Stimulated activated CD4-positive, alpha-beta T cell treated with anti-CD3 and anti-CD28 coated beads, Interleukin-15, amount 100 ng/mL, for 24 hours (primary cell): Measurements from ENCODE around the gene SLFNL1.
A peak's percentile ranks its signal among the peaks of the same experiment; 100 is the strongest.

Experiments used
- DNase-seq: peaks from one replicate; pipeline ENCODE4 v3.0.0-alpha.2; 2020

SLFNL1 gene

DNA sequence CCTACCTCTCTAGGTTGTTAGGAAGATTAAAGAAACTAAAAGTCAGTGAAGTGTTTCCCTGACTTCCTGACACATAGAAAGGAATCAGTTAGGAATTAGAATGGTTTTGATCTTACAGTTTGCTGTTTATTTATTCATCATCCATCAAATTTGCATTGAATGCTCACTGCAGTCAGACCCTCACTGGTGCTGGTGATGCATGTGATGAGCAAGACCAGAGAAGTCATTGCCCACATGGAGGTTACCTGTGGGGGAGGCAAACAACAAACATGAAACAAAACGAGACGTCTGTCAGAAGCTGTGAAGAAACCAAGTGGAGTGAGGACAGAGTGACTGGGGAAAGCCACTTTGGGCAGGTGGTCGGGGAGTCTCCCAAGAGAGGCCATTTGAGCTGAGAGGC, 35.6 kb downstream of the SLFNL1 start:
- DNase-seq = no peak

DNA sequence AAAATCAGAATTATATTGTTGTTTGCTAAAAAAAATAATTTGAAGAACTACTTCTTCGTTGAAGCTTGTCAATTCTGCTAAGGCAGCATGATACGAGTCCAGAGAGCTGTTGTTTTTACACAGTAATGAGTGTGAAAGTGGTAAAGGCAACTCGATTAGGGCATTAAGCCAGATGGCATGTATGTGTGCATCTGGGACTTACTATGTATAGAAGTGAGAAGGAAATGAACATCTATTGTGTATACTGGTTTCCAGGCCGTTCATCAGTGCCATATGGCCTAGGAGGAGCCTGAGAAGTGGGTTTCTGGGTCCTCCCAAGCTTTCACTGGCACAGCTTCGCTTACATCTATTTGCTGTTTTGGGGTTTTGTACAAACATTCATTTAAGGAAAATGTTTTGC, 36.4 kb downstream of the SLFNL1 start:
- DNase-seq = no peak

DNA sequence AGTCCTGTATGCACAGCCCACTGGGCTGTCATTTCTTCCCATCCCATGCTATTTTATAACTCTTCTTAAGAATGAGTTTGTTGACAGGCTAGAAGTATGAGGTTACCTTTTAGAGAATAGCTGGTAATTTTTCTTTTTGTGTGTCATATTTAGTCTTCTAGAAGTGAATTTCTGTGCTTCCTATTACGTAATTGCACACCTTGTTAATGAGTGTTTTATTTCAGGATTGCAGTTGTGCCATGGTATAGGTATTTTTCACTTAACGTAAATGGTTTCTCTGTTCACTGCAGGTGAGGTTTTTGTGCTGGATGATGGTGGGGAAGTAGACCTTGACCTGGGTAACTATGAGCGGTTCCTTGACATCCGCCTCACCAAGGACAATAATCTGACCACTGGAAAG, 37.0 kb downstream of the SLFNL1 start:
- DNase-seq = no peak

DNA sequence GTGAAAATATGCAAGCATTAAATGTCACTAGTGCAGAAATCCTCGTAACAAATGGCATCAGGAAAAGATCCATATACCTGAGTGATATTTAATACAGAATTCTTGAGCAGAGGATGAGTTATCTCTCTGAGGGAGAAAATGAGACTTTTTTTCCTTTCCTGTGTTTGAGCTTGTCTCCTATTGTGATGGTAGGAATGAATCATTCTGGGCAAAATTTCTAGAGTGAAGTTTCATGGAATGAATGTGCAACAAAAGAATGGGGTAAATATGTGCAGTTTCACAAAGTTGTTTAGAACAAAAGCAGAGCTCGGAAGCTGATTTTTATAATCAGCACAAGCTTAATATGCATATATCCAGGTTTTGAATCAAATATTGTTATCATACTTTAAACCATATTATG, 37.5 kb downstream of the SLFNL1 start:
- no peak for DNase-seq

DNA sequence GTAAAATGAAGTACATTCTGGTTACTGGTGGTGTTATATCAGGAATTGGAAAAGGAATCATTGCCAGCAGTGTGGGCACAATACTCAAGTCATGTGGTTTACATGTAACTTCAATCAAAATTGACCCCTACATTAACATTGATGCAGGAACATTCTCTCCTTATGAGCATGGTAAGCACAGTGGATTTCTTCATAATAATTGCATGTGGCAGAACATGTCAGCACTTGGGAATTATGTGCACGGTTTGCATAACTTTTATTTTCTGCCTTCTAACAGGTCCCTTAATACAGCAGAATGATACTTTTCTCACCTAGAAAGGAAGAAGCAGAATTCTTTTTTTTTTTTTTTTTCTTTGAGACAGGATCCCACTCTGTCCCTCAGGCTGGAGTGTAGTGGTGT, 38.2 kb downstream of the SLFNL1 start:
- no peak for DNase-seq

DNA sequence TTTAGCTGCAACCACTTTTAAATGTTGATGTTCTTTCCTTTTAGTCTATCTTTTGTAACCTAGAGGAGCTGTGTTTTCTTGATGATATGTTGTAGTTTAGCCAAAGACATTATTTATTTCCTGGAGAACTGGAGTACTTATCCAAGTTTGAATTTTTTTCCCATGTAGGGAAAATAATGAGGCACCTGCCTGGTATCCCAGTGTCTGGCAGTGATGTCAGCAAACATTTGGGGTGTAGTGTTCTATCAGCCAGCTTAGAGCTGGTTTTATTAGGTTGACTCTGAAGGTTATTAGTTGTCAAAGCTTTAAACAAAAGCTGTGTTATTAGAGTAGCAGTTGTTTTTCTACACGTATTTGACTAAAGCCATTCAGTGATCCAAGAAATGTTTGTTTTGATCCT, 38.8 kb downstream of the SLFNL1 start:
- no peak for DNase-seq

DNA sequence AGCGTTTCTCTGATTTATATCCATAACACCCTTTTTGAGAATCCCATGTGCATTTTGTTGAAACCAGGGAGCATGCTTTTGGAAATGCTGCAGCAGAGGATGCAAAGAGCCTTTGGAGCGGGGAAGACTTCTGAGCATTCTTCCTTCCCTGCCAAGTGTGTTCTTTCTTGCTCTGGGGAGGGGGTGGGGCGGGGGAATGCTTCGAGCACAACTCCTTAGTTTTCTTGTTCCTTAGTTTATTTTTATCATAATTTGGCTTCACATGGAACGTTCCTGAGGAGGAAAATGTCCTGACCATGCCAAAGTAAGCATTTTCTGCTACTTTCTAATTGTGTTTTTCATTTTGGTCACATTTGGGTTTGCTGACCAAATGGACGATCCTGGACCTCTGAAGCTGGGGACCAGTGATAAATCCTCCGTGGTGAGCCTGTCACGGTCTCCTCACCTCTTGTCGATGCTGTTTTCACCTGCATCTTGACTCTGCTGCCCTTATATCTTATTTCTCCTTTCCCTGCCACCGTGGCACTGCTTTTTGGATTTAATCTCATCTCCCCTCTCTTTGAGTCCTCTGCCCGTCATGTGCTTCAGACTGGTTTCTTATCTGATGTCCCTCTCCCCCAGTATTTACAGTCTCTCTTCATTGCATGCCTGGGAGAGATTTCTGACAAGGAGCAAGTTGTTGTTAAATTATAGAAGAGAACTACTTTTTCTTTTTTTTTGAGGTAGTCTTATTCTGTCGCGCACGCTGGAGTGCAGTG, 39.7 kb downstream of the SLFNL1 start:
- no peak for DNase-seq

DNA sequence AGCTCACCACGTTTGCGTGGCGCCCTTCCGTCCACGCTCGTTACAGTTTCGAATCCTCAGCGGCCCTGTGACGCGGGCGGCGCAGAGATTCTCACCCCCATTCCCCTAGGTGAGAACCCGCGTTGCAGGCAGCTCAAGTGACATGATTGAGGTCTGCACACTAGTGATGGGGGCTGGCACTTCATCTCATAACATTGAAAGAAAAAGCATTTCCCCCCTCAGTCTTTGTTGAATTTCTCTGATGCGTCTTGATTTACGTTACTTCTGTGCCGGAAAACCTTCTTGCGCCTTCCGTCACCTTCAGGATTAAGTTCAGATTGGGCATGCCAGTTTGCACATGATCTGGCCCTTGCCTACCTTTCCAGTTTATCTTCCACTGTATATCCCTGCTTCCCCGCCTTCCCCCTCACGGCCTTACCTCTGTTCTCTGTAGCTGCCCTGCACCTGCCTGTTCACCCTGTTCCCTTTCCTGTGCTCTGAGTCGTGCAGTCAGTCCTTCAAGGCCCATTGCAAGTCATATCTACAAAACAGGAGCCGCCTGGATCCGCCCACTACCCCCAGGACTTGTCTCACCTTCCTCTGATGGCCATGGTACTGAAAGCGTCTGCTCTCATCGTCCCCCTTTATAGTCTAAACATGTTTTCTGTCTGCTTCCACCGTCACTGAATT, 40.9 kb downstream of the SLFNL1 start:
- peak; percentile 70 for DNase-seq

DNA sequence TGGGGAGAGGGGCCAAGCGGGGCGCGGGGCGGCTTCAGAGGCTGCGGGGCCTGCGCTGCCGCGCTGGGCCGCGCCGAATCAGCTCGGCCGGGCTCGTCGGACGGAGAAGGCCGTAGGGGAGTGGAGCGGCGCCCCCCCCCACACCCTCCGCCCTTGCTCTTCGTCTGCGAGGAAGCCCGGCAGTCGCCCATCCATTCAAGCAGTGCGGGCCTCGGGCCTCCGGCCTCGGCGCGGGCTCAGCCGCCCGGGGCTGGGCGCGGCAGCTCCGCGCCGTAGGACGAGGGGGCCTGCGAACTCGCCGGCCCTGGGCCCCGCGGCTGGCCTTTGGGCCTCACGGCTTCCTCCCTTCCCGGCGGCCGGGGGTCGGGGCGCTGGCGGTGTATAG, 41.5 kb downstream of the SLFNL1 start:
- DNase-seq = no peak

DNA sequence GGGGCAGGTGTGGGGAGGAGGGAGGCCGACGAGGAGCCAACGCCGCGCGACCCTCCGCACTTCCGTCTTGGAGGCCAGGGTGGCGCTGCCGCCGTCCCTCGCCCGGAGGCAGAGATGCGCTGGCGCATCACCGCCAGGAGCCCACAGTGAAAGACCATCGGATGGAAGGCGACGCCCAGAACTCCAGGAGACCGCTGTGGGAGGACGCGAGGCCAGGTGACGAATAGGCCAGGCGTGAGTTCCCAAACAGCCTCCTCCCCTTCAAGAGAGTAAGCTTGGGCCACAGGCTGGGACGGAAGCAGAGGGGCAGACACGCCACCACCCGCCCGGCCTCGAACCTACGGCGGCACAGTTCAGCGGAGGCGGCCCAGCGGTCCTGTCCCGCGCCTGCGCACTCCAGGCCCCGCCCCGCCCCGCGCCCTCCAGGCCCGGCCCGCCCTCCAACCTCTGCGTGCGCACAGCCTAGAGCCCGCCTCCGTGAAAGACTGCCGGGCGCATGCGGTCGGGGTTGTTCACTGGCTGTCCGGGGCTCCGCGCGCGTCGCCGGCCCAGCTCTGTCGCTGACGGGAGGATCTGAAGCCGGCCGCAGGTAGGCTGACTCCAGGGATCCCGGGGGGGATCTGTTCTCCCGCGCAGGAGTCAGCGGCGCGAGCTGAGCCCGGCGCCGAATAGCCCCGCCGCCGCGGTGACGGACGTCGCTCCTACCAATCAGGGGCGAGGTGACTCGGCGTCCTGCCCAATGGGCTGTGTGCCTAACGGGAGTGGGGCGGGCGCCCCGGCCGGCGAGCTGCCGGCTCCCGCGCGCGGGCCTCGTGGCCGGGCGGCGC, 42.1 kb downstream of the SLFNL1 start, which contains the start of gene CTPS1:
Gene CTPS1, plus strand, starts transcription at position 456 of the 827 bp plus-strand sequence. CDS start 3,595 bp downstream, outside the sequence.
- peak; percentile 97 for DNase-seq

DNA sequence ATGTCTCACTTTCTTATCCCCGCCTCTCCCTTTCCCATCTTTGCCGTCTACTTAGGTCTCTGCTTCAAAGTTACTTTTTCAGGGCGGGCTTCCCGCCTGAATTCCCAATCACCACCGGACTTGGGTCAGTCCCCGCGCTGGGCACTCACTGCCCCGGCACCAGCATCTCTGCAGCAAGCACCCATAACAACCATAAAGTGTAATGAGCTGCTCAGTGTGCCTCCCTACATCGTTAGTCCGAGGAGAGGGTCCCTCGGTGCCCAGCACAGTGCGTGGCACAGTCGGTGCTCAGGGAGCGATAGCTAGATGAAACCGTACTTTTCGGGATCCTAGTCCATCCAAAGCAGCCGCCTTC, 42.7 kb downstream of the SLFNL1 start:
- DNase-seq = no peak

DNA sequence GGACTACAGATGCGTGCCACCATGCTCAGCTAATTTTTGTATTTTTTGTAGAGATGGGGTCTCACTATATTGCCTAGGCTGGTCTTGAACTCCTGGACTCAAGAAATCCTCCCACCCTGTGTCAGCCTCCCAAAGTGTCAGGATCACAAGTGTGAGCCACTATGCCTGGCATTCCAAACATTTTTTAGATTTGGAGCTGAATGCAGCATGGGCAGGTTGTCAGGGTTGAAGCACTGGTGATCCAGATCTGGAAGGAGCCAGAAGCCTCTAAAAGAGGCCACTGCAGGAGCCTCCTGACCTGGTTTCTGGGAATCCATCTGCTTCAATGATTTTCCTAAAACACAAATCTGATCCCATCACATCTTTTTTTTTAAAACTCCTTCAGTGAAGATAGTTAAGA, 43.8 kb downstream of the SLFNL1 start:
- DNase-seq = no peak

DNA sequence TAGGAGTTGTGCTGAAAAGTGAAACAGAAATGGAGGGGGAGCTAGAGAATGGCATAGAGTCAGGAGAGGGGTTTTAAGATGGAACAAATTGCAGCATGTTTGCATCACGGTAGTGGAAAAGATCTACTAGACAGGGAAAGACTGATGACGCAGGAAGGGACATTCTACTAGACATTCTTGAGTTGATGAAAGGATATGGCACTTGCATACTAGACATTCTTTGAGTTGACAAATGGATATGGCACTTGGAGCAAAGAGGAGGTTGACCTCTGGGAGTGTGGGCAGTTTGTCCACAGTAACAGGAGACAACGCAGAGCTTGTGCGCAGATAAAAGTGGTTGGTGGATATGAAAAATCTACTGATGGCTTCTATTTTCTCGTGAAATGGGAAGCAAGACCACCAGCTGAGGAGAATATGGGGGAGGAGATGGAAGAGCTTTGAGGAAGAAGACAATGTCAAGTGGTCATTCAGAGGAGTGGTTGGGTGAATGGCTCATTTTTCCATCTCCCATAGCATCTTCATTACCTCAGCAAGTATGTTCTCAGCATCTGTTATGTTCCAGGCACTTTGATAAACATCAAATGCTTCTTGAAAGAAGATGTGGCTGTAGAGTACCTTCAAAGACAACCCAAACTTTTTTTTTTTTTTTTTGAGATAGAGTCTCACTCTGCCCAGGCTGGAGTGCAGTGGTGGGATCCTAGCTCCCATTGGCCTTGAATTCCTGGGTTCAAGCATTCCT, 44.4 kb downstream of the SLFNL1 start:
- DNase-seq = no peak

DNA sequence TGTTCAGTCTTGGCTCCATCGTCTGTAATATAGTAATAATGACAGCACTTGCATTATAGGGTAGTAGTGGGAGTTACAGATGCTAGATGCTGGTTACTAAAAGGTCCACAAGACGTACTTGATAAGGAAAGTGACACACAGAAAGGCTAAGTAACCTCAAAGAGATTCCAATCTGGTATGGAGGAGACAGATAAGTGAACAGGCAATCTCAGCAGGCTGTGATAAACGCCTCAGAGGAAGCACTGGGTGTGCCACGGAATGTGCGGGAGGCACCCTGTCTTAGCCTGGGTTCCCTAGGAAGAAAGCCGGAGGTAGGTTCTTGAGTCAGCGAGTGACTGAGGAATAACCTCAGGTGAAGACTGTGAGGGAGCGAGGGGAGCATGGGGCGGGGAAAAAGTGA, 46.6 kb downstream of the SLFNL1 start:
- DNase-seq = no peak

DNA sequence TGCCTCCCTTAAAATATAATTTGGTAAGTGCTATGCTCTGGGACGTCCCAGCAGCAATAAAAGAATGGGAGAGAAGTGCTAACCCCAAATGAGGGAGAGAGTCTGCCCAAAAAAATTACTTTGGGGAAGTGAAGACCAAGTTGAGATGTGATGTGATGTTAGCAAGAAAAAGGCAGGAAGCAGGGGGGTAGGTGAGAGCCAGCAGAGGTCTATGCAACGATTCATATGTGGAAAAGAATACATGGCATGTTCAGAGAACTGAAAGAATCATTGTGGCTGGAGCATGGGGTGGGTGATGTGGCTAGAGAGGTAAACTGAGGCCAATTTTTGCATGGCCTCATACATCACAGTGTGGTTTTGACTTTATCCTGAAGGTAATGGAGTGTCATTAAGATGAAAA, 47.6 kb downstream of the SLFNL1 start:
- no peak for DNase-seq

DNA sequence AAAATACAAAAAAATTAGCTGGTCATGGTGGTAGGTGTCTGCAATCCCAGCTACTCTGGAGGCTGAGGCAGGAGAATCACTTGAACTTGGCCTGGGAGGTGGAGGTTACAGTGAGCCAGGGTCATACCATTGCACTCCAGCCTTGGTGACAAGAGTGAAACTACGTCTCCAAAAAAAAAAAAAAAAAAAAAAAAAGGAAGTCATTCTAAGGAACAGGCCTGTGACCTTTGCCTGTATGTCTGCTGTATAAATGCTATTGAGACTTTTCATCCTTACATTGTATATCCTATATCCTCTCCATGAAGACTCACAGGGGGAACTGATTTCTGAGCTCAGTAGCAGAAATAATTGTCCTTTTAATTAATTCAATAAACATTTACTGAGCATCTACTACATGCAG, 49.6 kb downstream of the SLFNL1 start:
- no peak for DNase-seq

DNA sequence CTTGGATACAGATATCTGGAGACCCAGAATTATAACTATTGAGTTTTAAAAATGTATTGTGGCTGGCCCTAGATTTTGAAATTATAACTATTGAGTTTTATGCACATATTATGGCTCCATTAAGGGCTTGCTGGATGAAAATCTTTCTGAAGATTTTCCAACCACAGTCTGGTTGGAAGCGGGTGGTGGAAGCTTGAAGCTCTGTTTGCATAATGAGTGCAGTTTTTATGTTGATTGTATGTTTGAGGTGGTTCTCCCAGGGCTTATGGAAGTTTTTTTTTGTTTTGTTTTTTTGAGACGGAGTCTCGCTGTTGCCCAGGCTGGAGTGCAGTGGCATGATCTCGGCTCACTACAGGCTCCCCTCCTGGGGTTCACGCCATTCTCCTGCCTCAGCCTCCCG, 52.1 kb downstream of the SLFNL1 start:
- DNase-seq = no peak

DNA sequence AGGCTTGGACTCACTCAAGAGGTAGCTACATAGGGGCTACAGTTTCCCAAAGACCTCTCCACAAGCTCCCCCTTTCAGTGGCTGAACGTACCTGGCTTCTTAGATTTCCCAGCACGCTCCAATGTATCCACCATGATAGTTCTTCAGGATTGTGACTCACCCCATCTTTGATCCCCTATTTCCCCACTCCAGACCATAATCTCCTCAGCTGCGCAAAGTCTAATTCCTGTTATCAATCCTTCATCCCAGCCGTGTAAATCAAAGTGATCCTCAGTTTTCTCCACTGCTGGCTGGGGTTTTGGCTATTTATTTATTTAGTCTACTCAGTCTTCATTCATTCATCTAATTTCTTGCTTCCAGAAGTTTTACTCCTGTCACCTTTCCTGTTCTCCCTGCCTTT, 55.1 kb downstream of the SLFNL1 start:
- no peak for DNase-seq
